ENCODE data around the gene GPRIN3. TPM values are rescaled to one million over a fixed set of nuclear protein-coding genes. Genes with fewer than 3 reads are reported as not detected.

Gene GPRIN3
- total and polyA plus RNA-seq, 10 of the 15 experiments (the other 5 are each of a cell fraction or from before 2014, with no cell fraction given), result under 0.01 to 0.05 (median 0.01) TPM; not detected in 6

GRCh38 chr4:89296896-89297295, 10.7 kb downstream of the GPRIN3 start (continued):
- TF ChIP-seq, protein P1, sequence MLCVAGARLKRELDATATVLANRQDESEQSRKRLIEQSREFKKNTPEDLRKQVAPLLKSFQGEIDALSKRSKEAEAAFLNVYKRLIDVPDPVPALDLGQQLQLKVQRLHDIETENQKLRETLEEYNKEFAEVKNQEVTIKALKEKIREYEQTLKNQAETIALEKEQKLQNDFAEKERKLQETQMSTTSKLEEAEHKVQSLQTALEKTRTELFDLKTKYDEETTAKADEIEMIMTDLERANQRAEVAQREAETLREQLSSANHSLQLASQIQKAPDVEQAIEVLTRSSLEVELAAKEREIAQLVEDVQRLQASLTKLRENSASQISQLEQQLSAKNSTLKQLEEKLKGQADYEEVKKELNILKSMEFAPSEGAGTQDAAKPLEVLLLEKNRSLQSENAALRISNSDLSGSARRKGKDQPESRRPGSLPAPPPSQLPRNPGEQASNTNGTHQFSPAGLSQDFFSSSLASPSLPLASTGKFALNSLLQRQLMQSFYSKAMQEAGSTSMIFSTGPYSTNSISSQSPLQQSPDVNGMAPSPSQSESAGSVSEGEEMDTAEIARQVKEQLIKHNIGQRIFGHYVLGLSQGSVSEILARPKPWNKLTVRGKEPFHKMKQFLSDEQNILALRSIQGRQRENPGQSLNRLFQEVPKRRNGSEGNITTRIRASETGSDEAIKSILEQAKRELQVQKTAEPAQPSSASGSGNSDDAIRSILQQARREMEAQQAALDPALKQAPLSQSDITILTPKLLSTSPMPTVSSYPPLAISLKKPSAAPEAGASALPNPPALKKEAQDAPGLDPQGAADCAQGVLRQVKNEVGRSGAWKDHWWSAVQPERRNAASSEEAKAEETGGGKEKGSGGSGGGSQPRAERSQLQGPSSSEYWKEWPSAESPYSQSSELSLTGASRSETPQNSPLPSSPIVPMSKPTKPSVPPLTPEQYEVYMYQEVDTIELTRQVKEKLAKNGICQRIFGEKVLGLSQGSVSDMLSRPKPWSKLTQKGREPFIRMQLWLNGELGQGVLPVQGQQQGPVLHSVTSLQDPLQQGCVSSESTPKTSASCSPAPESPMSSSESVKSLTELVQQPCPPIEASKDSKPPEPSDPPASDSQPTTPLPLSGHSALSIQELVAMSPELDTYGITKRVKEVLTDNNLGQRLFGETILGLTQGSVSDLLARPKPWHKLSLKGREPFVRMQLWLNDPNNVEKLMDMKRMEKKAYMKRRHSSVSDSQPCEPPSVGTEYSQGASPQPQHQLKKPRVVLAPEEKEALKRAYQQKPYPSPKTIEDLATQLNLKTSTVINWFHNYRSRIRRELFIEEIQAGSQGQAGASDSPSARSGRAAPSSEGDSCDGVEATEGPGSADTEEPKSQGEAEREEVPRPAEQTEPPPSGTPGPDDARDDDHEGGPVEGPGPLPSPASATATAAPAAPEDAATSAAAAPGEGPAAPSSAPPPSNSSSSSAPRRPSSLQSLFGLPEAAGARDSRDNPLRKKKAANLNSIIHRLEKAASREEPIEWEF (IDR thresholded peaks at IDR 0.05; ENCODE audit: insufficient replicate concordance, low read depth, low read length), result no peak
- TF ChIP-seq POLR2AphosphoS2 (IDR thresholded peaks at IDR 0.05; ENCODE audit: low read depth, low read length) (no peak), NRF1 (conservative IDR thresholded peaks at IDR 0.05; ENCODE audit: low read depth, low read length) (no peak)
- TF ChIP-seq, protein P2, sequence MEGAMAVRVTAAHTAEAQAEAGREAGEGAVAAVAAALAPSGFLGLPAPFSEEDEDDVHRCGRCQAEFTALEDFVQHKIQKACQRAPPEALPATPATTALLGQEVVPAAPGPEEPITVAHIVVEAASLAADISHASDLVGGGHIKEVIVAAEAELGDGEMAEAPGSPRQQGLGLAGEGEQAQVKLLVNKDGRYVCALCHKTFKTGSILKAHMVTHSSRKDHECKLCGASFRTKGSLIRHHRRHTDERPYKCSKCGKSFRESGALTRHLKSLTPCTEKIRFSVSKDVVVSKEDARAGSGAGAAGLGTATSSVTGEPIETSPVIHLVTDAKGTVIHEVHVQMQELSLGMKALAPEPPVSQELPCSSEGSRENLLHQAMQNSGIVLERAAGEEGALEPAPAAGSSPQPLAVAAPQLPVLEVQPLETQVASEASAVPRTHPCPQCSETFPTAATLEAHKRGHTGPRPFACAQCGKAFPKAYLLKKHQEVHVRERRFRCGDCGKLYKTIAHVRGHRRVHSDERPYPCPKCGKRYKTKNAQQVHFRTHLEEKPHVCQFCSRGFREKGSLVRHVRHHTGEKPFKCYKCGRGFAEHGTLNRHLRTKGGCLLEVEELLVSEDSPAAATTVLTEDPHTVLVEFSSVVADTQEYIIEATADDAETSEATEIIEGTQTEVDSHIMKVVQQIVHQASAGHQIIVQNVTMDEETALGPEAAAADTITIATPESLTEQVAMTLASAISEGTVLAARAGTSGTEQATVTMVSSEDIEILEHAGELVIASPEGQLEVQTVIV (IDR thresholded peaks at IDR 0.05; ENCODE audit: borderline replicate concordance, partially characterized antibody), result no peak
